GM23338 (cell line): ENCODE measurements around the gene UBE2V1. TPM values are rescaled to one million over a fixed set of nuclear protein-coding genes. Genes with fewer than 3 reads are reported as not detected.

Experiments used
- ATAC-seq: fragments of 200-7000 bp; cut with Tn5 transposase; 3 replicates; pipeline ENCODE4 v1.9.1; 2020
- DNase-seq: peaks from one replicate; pipeline ENCODE4 v3.0.0-alpha.2; 2015; ENCODE audit warnings: low spot score
- H2AFZ ChIP-seq: fragments of 200-600 bp; sonication (generic); 2 replicates; pipeline ENCODE4 v1.8.0; 2016; ENCODE audit warnings: antibody characterized with exemption, mild to moderate bottlenecking, moderate library complexity
- H3F3A ChIP-seq: fragments of 200-600 bp; sonication (generic); replicated peaks from 2 replicates; pipeline ENCODE4 v1.8.0; 2017; ENCODE audit warnings: antibody characterized with exemption, mixed run types, low read depth
- H3K27ac ChIP-seq: fragments of 200-600 bp; sonication (generic); 2 replicates; pipeline ENCODE4 v1.6.1; 2016; ENCODE audit warnings: low read depth
- H3K27me3 ChIP-seq: fragments of 200-600 bp; sonication (generic); 2 replicates; pipeline ENCODE4 v1.8.0; 2016; ENCODE audit warnings: mild to moderate bottlenecking, mixed run types, moderate library complexity; ENCODE audit not compliant: insufficient read depth
- H3K36me3 ChIP-seq: fragments of 200-600 bp; sonication (generic); 2 replicates; pipeline ENCODE4 v1.8.0; 2016; ENCODE audit warnings: mild to moderate bottlenecking; ENCODE audit not compliant: insufficient read depth
- H3K4me1 ChIP-seq: fragments of 200-600 bp; sonication (generic); 2 replicates; pipeline ENCODE4 v1.8.0; 2016; ENCODE audit warnings: mild to moderate bottlenecking, moderate library complexity; ENCODE audit not compliant: insufficient read depth
- H3K4me2 ChIP-seq: fragments of 200-600 bp; sonication (generic); 2 replicates; pipeline ENCODE4 v1.7.1; 2017; ENCODE audit warnings: mixed run types
- H3K4me3 ChIP-seq: fragments of 200-600 bp; sonication (generic); 2 replicates; pipeline ENCODE4 v1.6.1; 2016; ENCODE audit warnings: mixed run types
- H3K79me2 ChIP-seq: fragments of 200-600 bp; sonication (generic); replicated peaks from 2 replicates; pipeline ENCODE4 v1.8.0; 2017; ENCODE audit warnings: mild to moderate bottlenecking; ENCODE audit not compliant: insufficient read depth
- H3K9me2 ChIP-seq: fragments of 200-600 bp; sonication (generic); 2 replicates; pipeline ENCODE4 v1.8.0; 2017; ENCODE audit not compliant: insufficient read depth
- H4K20me1 ChIP-seq: fragments of 200-600 bp; sonication (generic); replicated peaks from 2 replicates; pipeline ENCODE4 v1.8.0; 2017; ENCODE audit warnings: mild to moderate bottlenecking; ENCODE audit not compliant: insufficient read depth
- H3K27ac Mint-ChIP-seq: 2 replicates; pipeline ENCODE4 v1.8.0; 2020; ENCODE audit warnings: inconsistent platforms, mild to moderate bottlenecking, moderate library complexity, mixed read lengths
- H3K27me3 Mint-ChIP-seq: 3 replicates; pipeline ENCODE4 v1.8.0; 2022; ENCODE audit warnings: low read depth, mild to moderate bottlenecking, moderate library complexity, mixed read lengths, inconsistent platforms; ENCODE audit not compliant: insufficient read depth, poor library complexity
- H3K36me3 Mint-ChIP-seq: 3 replicates; pipeline ENCODE4 v1.8.0; 2021; ENCODE audit warnings: low read depth, mild to moderate bottlenecking, inconsistent platforms, moderate library complexity, mixed read lengths
- H3K4me1 Mint-ChIP-seq: 3 replicates; pipeline ENCODE4 v1.8.0; 2020; ENCODE audit warnings: mild to moderate bottlenecking, inconsistent platforms, mixed read lengths
- H3K4me3 Mint-ChIP-seq: 3 replicates; pipeline ENCODE4 v1.8.0; 2021; ENCODE audit warnings: moderate library complexity, mild to moderate bottlenecking, inconsistent platforms, mixed read lengths
- H3K9me3 Mint-ChIP-seq: 3 replicates; pipeline ENCODE4 v1.8.0; 2020; ENCODE audit warnings: moderate library complexity, mild to moderate bottlenecking, inconsistent platforms, mixed read lengths
- CREB1 ChIP-seq: fragments of 250-450 bp; sonication (Bioruptor Pico); IDR thresholded peaks from 2 replicates; pipeline ENCODE4 v1.5.0; 2020; ENCODE audit warnings: low read depth, mild to moderate bottlenecking, moderate library complexity
- EZH2 ChIP-seq: fragments of 200-600 bp; sonication (generic); IDR thresholded peaks from one replicate; pipeline ENCODE4 v1.8.0; 2017; ENCODE audit warnings: antibody characterized with exemption, mild to moderate bottlenecking, low read depth; ENCODE audit not compliant: unreplicated experiment
- EZH2phosphoT487 ChIP-seq: fragments of 200-600 bp; sonication (generic); IDR thresholded peaks from one replicate; pipeline ENCODE4 v1.8.1; 2018; ENCODE audit warnings: antibody characterized with exemption; ENCODE audit not compliant: unreplicated experiment
- JUNB ChIP-seq: IDR thresholded peaks from one replicate; pipeline ENCODE4 v1.6.1; 2016; ENCODE audit warnings: antibody characterized with exemption; ENCODE audit not compliant: unreplicated experiment
- NANOG ChIP-seq: IDR thresholded peaks from 2 replicates; pipeline ENCODE4 v1.6.1; 2016; ENCODE audit warnings: antibody characterized with exemption, borderline replicate concordance
- POLR2AphosphoS5 ChIP-seq: IDR thresholded peaks from 2 replicates; pipeline ENCODE4 v1.6.1; 2016; ENCODE audit warnings: antibody characterized with exemption, low read depth
- STAT1 ChIP-seq: IDR thresholded peaks from one replicate; pipeline ENCODE4 v1.6.1; 2016; ENCODE audit warnings: antibody characterized with exemption; ENCODE audit not compliant: unreplicated experiment
- ZNF114 ChIP-seq: fragments of 250-450 bp; sonication (Bioruptor Pico); IDR thresholded peaks from 2 replicates; pipeline ENCODE4 v1.5.0; 2020; ENCODE audit warnings: mild to moderate bottlenecking, moderate library complexity
- ZNF331 ChIP-seq: fragments of 250-450 bp; sonication (Bioruptor Pico); IDR thresholded peaks from 2 replicates; pipeline ENCODE4 v1.5.0; 2020; ENCODE audit warnings: low read depth, mild to moderate bottlenecking, moderate library complexity
- polyA plus RNA-seq: library from polyadenylated mRNA; unstranded; fragments of >200 nt; fragmentation: Nextera tagmentation; extraction: Ambion mirVana; gene quantifications from 2 replicates; pipeline ENCODE4 v1.2.1, GENCODE V29; 2016
- total RNA-seq: library from RNA; depleted of rRNA; stranded (reverse); fragments of >200 nt; shearing (Covaris generic); gene quantifications from 2 replicates; pipeline ENCODE4 v1.2.3, GENCODE V29; 2014
- TF ChIP-seq, protein P1 (sequence below): IDR thresholded peaks from one replicate; pipeline ENCODE4 v1.6.1; 2018; ENCODE audit warnings: antibody characterized with exemption; ENCODE audit not compliant: unreplicated experiment
- TF ChIP-seq, protein P2 (sequence below), 2 experiments: fragments of 200-600 bp in 1 of 2; sonication (generic) in 1 of 2; conservative IDR thresholded peaks; 2 replicates each; pipeline versions ENCODE4 v1.5.1 to v1.6.1; 2016 to 2017; ENCODE audit warnings: antibody characterized with exemption in 2 of 2, low read depth in 2 of 2, mild to moderate bottlenecking in 2 of 2, moderate library complexity in 1 of 2
- TF ChIP-seq, protein P3 (sequence below): IDR thresholded peaks from 2 replicates; pipeline ENCODE4 v1.6.1; 2016; ENCODE audit warnings: antibody characterized with exemption
- TF ChIP-seq, protein P4 (sequence below): fragments of 250-450 bp; sonication (Bioruptor Pico); IDR thresholded peaks from 2 replicates; pipeline ENCODE4 v1.5.0; 2020; ENCODE audit warnings: mild to moderate bottlenecking, moderate library complexity

UBE2V1 gene
- total and polyA plus RNA-seq, 2 experiments from 2014 or later, result 105 to 302 TPM

DNA sequence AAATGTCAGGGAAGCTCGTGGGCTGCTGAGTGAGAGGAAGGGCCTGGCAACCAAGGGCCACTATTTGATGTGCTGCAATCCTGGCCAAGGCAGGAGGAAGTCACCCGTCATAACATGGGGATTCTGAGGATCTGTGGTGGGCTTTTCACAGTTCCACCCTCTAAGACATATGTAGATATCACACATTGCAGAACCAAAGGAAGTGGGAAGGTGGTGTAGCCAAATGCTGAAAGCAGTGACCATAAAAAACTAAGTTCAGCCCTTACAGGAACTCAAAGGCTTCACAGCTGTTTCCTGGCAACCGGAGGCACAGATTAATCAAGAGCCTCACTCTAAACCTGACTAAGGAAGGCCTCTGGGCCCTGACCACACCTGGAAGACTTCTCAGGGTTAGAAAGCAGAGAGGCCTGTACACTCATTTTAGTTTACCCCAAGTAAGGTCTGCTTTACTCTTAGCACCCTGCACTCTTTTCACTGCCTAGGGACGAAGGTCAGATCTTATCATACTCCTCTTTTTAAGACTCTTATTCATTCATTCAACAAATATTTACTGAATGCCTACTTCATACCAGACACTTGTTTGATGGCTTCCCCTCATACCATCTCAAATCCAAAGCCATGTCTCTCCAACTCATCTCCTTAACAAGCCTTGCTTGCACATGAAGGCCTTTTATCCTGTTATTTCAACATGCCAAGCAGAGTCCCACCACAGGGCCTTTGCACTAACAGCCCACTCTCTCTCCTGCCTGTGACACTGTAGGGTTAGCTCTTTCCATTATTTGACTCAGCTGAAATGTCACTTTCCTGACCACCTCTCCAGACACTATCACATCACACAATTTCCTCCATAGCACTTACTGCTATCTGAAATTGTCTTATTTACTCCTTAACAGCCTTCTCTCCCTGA lies 2.6 kb downstream of the UBE2V1 start:
- no peak for TF ChIP-seq CREB1 (CRISPR knock-in tag)
- TF ChIP-seq EZH2phosphoT487, result no peak
- TF ChIP-seq ZNF331 (CRISPR knock-in tag), result no peak
- no peak for TF ChIP-seq JUNB
- TF ChIP-seq, protein P1, sequence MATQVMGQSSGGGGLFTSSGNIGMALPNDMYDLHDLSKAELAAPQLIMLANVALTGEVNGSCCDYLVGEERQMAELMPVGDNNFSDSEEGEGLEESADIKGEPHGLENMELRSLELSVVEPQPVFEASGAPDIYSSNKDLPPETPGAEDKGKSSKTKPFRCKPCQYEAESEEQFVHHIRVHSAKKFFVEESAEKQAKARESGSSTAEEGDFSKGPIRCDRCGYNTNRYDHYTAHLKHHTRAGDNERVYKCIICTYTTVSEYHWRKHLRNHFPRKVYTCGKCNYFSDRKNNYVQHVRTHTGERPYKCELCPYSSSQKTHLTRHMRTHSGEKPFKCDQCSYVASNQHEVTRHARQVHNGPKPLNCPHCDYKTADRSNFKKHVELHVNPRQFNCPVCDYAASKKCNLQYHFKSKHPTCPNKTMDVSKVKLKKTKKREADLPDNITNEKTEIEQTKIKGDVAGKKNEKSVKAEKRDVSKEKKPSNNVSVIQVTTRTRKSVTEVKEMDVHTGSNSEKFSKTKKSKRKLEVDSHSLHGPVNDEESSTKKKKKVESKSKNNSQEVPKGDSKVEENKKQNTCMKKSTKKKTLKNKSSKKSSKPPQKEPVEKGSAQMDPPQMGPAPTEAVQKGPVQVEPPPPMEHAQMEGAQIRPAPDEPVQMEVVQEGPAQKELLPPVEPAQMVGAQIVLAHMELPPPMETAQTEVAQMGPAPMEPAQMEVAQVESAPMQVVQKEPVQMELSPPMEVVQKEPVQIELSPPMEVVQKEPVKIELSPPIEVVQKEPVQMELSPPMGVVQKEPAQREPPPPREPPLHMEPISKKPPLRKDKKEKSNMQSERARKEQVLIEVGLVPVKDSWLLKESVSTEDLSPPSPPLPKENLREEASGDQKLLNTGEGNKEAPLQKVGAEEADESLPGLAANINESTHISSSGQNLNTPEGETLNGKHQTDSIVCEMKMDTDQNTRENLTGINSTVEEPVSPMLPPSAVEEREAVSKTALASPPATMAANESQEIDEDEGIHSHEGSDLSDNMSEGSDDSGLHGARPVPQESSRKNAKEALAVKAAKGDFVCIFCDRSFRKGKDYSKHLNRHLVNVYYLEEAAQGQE, result no peak
- TF ChIP-seq, protein P2, sequence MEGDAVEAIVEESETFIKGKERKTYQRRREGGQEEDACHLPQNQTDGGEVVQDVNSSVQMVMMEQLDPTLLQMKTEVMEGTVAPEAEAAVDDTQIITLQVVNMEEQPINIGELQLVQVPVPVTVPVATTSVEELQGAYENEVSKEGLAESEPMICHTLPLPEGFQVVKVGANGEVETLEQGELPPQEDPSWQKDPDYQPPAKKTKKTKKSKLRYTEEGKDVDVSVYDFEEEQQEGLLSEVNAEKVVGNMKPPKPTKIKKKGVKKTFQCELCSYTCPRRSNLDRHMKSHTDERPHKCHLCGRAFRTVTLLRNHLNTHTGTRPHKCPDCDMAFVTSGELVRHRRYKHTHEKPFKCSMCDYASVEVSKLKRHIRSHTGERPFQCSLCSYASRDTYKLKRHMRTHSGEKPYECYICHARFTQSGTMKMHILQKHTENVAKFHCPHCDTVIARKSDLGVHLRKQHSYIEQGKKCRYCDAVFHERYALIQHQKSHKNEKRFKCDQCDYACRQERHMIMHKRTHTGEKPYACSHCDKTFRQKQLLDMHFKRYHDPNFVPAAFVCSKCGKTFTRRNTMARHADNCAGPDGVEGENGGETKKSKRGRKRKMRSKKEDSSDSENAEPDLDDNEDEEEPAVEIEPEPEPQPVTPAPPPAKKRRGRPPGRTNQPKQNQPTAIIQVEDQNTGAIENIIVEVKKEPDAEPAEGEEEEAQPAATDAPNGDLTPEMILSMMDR (conservative IDR thresholded peaks at IDR 0.05; ENCODE audit: low read depth in 2 of 2), result no peak
- TF ChIP-seq, protein P3, sequence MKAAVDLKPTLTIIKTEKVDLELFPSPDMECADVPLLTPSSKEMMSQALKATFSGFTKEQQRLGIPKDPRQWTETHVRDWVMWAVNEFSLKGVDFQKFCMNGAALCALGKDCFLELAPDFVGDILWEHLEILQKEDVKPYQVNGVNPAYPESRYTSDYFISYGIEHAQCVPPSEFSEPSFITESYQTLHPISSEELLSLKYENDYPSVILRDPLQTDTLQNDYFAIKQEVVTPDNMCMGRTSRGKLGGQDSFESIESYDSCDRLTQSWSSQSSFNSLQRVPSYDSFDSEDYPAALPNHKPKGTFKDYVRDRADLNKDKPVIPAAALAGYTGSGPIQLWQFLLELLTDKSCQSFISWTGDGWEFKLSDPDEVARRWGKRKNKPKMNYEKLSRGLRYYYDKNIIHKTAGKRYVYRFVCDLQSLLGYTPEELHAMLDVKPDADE, result no peak
- no peak for TF ChIP-seq ZNF114 (CRISPR knock-in tag)
- no peak for TF ChIP-seq NANOG
- no peak for TF ChIP-seq STAT1
- no peak for TF ChIP-seq POLR2AphosphoS5
- TF ChIP-seq EZH2, result no peak
- TF ChIP-seq, protein P4, sequence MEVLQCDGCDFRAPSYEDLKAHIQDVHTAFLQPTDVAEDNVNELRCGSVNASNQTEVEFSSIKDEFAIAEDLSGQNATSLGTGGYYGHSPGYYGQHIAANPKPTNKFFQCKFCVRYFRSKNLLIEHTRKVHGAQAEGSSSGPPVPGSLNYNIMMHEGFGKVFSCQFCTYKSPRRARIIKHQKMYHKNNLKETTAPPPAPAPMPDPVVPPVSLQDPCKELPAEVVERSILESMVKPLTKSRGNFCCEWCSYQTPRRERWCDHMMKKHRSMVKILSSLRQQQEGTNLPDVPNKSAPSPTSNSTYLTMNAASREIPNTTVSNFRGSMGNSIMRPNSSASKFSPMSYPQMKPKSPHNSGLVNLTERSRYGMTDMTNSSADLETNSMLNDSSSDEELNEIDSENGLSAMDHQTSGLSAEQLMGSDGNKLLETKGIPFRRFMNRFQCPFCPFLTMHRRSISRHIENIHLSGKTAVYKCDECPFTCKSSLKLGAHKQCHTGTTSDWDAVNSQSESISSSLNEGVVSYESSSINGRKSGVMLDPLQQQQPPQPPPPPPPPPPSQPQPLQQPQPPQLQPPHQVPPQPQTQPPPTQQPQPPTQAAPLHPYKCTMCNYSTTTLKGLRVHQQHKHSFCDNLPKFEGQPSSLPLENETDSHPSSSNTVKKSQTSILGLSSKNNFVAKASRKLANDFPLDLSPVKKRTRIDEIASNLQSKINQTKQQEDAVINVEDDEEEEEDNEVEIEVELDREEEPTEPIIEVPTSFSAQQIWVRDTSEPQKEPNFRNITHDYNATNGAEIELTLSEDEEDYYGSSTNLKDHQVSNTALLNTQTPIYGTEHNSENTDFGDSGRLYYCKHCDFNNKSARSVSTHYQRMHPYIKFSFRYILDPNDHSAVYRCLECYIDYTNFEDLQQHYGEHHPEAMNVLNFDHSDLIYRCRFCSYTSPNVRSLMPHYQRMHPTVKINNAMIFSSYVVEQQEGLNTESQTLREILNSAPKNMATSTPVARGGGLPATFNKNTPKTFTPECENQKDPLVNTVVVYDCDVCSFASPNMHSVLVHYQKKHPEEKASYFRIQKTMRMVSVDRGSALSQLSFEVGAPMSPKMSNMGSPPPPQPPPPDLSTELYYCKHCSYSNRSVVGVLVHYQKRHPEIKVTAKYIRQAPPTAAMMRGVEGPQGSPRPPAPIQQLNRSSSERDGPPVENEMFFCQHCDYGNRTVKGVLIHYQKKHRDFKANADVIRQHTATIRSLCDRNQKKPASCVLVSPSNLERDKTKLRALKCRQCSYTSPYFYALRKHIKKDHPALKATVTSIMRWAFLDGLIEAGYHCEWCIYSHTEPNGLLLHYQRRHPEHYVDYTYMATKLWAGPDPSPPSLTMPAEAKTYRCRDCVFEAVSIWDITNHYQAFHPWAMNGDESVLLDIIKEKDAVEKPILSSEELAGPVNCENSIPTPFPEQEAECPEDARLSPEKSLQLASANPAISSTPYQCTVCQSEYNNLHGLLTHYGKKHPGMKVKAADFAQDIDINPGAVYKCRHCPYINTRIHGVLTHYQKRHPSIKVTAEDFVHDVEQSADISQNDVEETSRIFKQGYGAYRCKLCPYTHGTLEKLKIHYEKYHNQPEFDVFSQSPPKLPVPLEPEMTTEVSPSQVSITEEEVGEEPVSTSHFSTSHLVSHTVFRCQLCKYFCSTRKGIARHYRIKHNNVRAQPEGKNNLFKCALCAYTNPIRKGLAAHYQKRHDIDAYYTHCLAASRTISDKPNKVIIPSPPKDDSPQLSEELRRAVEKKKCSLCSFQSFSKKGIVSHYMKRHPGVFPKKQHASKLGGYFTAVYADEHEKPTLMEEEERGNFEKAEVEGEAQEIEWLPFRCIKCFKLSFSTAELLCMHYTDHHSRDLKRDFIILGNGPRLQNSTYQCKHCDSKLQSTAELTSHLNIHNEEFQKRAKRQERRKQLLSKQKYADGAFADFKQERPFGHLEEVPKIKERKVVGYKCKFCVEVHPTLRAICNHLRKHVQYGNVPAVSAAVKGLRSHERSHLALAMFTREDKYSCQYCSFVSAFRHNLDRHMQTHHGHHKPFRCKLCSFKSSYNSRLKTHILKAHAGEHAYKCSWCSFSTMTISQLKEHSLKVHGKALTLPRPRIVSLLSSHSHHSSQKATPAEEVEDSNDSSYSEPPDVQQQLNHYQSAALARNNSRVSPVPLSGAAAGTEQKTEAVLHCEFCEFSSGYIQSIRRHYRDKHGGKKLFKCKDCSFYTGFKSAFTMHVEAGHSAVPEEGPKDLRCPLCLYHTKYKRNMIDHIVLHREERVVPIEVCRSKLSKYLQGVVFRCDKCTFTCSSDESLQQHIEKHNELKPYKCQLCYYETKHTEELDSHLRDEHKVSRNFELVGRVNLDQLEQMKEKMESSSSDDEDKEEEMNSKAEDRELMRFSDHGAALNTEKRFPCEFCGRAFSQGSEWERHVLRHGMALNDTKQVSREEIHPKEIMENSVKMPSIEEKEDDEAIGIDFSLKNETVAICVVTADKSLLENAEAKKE (CRISPR knock-in tag), result no peak
- Histone ChIP-seq H2AFZ (no peak overlapping the region), H3K79me2 (peaks cover 84% of the 10 kb centered on the region), H3K36me3 (no peaks in the 10 kb centered on the region), H3K4me1 (peaks cover 56% of the 10 kb centered on the region), H3K27ac (peak overlapping the region; percentile 50; the same call in 1 of the 2 replicates), H3F3A (peaks cover 3% of the 10 kb centered on the region), H4K20me1 (peaks cover 60% of the 10 kb centered on the region), H3K9me2 (no peaks in the 10 kb centered on the region), H3K27me3 (no peaks in the 10 kb centered on the region), H3K4me2 (peak overlapping the region; percentile 32; the same call in 1 of the 2 replicates), H3K4me3 (peak overlapping the region; percentile 17; the same call in 1 of the 2 replicates)
- H3K27me3 Mint-ChIP-seq, result peaks cover 16% of the 10 kb centered on the region
- no peak for DNase-seq
- no peaks in the 10 kb centered on the region; the same call in 2 of the 3 replicates for H3K36me3 Mint-ChIP-seq
- no peaks in the 10 kb centered on the region for H3K9me3 Mint-ChIP-seq
- H3K27ac Mint-ChIP-seq, result 0 out of 2 replicates have a peak overlapping the region, but pooled peaks have one; percentile 28
- peaks cover 60% of the 10 kb centered on the region for H3K4me1 Mint-ChIP-seq
- ATAC-seq, result no peak
- H3K4me3 Mint-ChIP-seq, result no peak overlapping the region; the same call in 2 of the 3 replicates
